IgD-negative memory B cell (primary cell): Measurements from ENCODE around the gene CDH13. TPM values are rescaled to one million over a fixed set of nuclear protein-coding genes. Genes with fewer than 3 reads are reported as not detected.
A peak's percentile ranks its signal among the peaks of the same experiment; 100 is the strongest.

Source experiments
- H3K27ac Mint-ChIP-seq, 3 donors: one replicate each; pipeline ENCODE4 v1.8.0; 2020 to 2022; ENCODE audit warnings: mild to moderate bottlenecking in 3 of 3, mixed read lengths in 3 of 3, moderate library complexity in 1 of 3
- H3K27me3 Mint-ChIP-seq: one replicate; pipeline ENCODE4 v1.8.0; 2021; ENCODE audit warnings: mixed read lengths
- H3K36me3 Mint-ChIP-seq: one replicate; pipeline ENCODE4 v1.8.0; 2020; ENCODE audit warnings: mild to moderate bottlenecking, mixed read lengths
- H3K4me1 Mint-ChIP-seq, 3 donors: one replicate each; pipeline ENCODE4 v1.8.0; 2020 to 2022; ENCODE audit warnings: mixed read lengths in 3 of 3, mild to moderate bottlenecking in 1 of 3
- H3K4me3 Mint-ChIP-seq, 4 donors: one replicate each; pipeline ENCODE4 v1.8.0; 2020 to 2022; ENCODE audit warnings: mild to moderate bottlenecking in 4 of 4, mixed read lengths in 4 of 4, moderate library complexity in 3 of 4
- H3K9me3 Mint-ChIP-seq, 3 donors: one replicate each; pipeline ENCODE4 v1.8.0; 2020 to 2021; ENCODE audit warnings: mixed read lengths in 3 of 3, mild to moderate bottlenecking in 1 of 3
- polyA plus RNA-seq: library from polyadenylated mRNA; unstranded; fragments of 300-500 nt; fragmentation: Illumina TruSeq; gene quantifications from one replicate; pipeline ENCODE4 v1.2.3, GENCODE V29; 2021

Gene CDH13
- polyA plus RNA-seq, 1 donor from 2014 or later: 0.23 TPM

GRCh38 chr16:82848013-82848412 lies 221.2 kb downstream of the CDH13 start:
- Mint-ChIP-seq H3K36me3 (peaks cover 1% of the 10 kb centered on the region), H3K4me3 (no peak overlapping the region), H3K9me3 (peaks cover 0 to 8% (median 2%) of the 10 kb centered on the region in 3 donors), H3K27ac (no peak overlapping the region), H3K4me1 (no peaks in the 10 kb centered on the region), H3K27me3 (peaks cover 6% of the 10 kb centered on the region)

- peak overlapping the region in 1 of 3 donors; percentile 5 for H3K27ac Mint-ChIP-seq
- no peak overlapping the region for H3K4me3 Mint-ChIP-seq
- no peaks in the 10 kb centered on the region for H3K9me3 Mint-ChIP-seq
- peaks cover 5% of the 10 kb centered on the region for H3K27me3 Mint-ChIP-seq
- peaks cover 1% of the 10 kb centered on the region for H3K36me3 Mint-ChIP-seq
- no peaks in the 10 kb centered on the region for H3K4me1 Mint-ChIP-seq
Observed at GRCh38 chr16:82852388-82853008, 225.7 kb downstream of the CDH13 start.

GRCh38 chr16:82855471-82855870 lies 228.7 kb downstream of the CDH13 start:
- H3K36me3 Mint-ChIP-seq: no peaks in the 10 kb centered on the region
- no peaks in the 10 kb centered on the region for H3K4me1 Mint-ChIP-seq
- H3K9me3 Mint-ChIP-seq: no peaks in the 10 kb centered on the region
- H3K27ac Mint-ChIP-seq: no peak overlapping the region
- H3K4me3 Mint-ChIP-seq: no peak overlapping the region
- H3K27me3 Mint-ChIP-seq: peaks cover 2% of the 10 kb centered on the region

- Mint-ChIP-seq H3K9me3 (no peaks in the 10 kb centered on the region), H3K27ac (no peak overlapping the region), H3K4me1 (no peaks in the 10 kb centered on the region), H3K36me3 (no peaks in the 10 kb centered on the region), H3K27me3 (no peaks in the 10 kb centered on the region), H3K4me3 (no peak overlapping the region)
Observed at GRCh38 chr16:82857693-82858365, 231.1 kb downstream of the CDH13 start.

- Mint-ChIP-seq H3K4me1 (no peaks in the 10 kb centered on the region), H3K27me3 (no peaks in the 10 kb centered on the region), H3K36me3 (no peaks in the 10 kb centered on the region), H3K27ac (no peak overlapping the region), H3K9me3 (peaks cover 3 to 6% (median 4%) of the 10 kb centered on the region in 3 donors), H3K4me3 (no peak overlapping the region)
Observed at GRCh38 chr16:82859662-82860061, 232.9 kb downstream of the CDH13 start.

GRCh38 chr16:82860071-82860470 lies 233.3 kb downstream of the CDH13 start:
- no peak overlapping the region for H3K27ac Mint-ChIP-seq
- no peak overlapping the region for H3K4me3 Mint-ChIP-seq
- H3K36me3 Mint-ChIP-seq: no peaks in the 10 kb centered on the region
- H3K4me1 Mint-ChIP-seq: no peaks in the 10 kb centered on the region
- no peaks in the 10 kb centered on the region for H3K27me3 Mint-ChIP-seq
- H3K9me3 Mint-ChIP-seq: peaks cover 3 to 8% (median 4%) of the 10 kb centered on the region in 3 donors

- H3K27me3 Mint-ChIP-seq: no peaks in the 10 kb centered on the region
- peaks cover 3 to 13% (median 12%) of the 10 kb centered on the region in 3 donors for H3K9me3 Mint-ChIP-seq
- H3K4me3 Mint-ChIP-seq: no peak overlapping the region
- no peak overlapping the region for H3K27ac Mint-ChIP-seq
- no peaks in the 10 kb centered on the region for H3K4me1 Mint-ChIP-seq
- H3K36me3 Mint-ChIP-seq: peaks cover 3% of the 10 kb centered on the region
Observed at GRCh38 chr16:82862057-82862456, 235.3 kb downstream of the CDH13 start.

GRCh38 chr16:82864332-82865040 lies 237.7 kb downstream of the CDH13 start:
- Mint-ChIP-seq H3K27me3 (no peaks in the 10 kb centered on the region), H3K27ac (no peak overlapping the region), H3K4me3 (no peak overlapping the region), H3K36me3 (peaks cover 3% of the 10 kb centered on the region), H3K4me1 (peaks cover 0 to 1% (median 1%) of the 10 kb centered on the region in 3 donors), H3K9me3 (peaks cover 3 to 13% (median 12%) of the 10 kb centered on the region in 3 donors)

GRCh38 chr16:82865412-82865811 lies 238.6 kb downstream of the CDH13 start:
- Mint-ChIP-seq H3K27ac (no peak overlapping the region), H3K36me3 (peaks cover 3% of the 10 kb centered on the region), H3K9me3 (peaks cover 3 to 17% (median 12%) of the 10 kb centered on the region in 3 donors)

GRCh38 chr16:82867485-82867884 lies 240.7 kb downstream of the CDH13 start:
- Mint-ChIP-seq H3K36me3 (peaks cover 5% of the 10 kb centered on the region), H3K27ac (no peak overlapping the region), H3K4me1 (peaks cover 0 to 1% (median 1%) of the 10 kb centered on the region in 3 donors), H3K27me3 (peaks cover 3% of the 10 kb centered on the region), H3K9me3 (peaks cover 7 to 20% (median 20%) of the 10 kb centered on the region in 3 donors), H3K4me3 (peak overlapping the region in 1 of 4 donors; percentile 33)

More at GRCh38 chr16:82865412-82865811, 238.6 kb downstream of the CDH13 start:
- H3K4me3 Mint-ChIP-seq: no peak overlapping the region
- H3K27me3 Mint-ChIP-seq: peaks cover 3% of the 10 kb centered on the region
- H3K4me1 Mint-ChIP-seq: peaks cover 0 to 1% (median 1%) of the 10 kb centered on the region in 3 donors

GRCh38 chr16:82874271-82874670 lies 247.5 kb downstream of the CDH13 start:
- Mint-ChIP-seq H3K4me3 (no peak overlapping the region), H3K36me3 (peaks cover 3% of the 10 kb centered on the region), H3K9me3 (peaks cover 6 to 12% (median 8%) of the 10 kb centered on the region in 3 donors), H3K27ac (no peak overlapping the region), H3K4me1 (no peaks in the 10 kb centered on the region), H3K27me3 (peaks cover 5% of the 10 kb centered on the region)

- peaks cover 6 to 12% (median 6%) of the 10 kb centered on the region in 3 donors for H3K9me3 Mint-ChIP-seq
- H3K4me1 Mint-ChIP-seq: no peaks in the 10 kb centered on the region
- no peak overlapping the region for H3K27ac Mint-ChIP-seq
- no peak overlapping the region for H3K4me3 Mint-ChIP-seq
- H3K27me3 Mint-ChIP-seq: peaks cover 4% of the 10 kb centered on the region
- peaks cover 3% of the 10 kb centered on the region for H3K36me3 Mint-ChIP-seq
Observed at GRCh38 chr16:82874672-82875071, 247.9 kb downstream of the CDH13 start.

- Mint-ChIP-seq H3K4me1 (no peaks in the 10 kb centered on the region), H3K27ac (no peak overlapping the region), H3K27me3 (peaks cover 2% of the 10 kb centered on the region), H3K4me3 (peak overlapping the region in 1 of 4 donors; percentile 13), H3K9me3 (peaks cover 0 to 7% (median 2%) of the 10 kb centered on the region in 3 donors), H3K36me3 (peaks cover 2% of the 10 kb centered on the region)
Observed at GRCh38 chr16:82876951-82877350, 250.2 kb downstream of the CDH13 start.

GRCh38 chr16:82878466-82878865 lies 251.7 kb downstream of the CDH13 start:
- no peak overlapping the region for H3K4me3 Mint-ChIP-seq
- H3K4me1 Mint-ChIP-seq: peaks cover 7 to 8% (median 8%) of the 10 kb centered on the region in 3 donors
- H3K27me3 Mint-ChIP-seq: no peaks in the 10 kb centered on the region
- H3K9me3 Mint-ChIP-seq: peaks cover 0 to 2% (median 0%) of the 10 kb centered on the region in 3 donors
- peaks cover 2% of the 10 kb centered on the region for H3K36me3 Mint-ChIP-seq
- peak overlapping the region in 1 of 3 donors; percentile 1 for H3K27ac Mint-ChIP-seq

- Mint-ChIP-seq H3K27me3 (no peaks in the 10 kb centered on the region), H3K36me3 (no peaks in the 10 kb centered on the region), H3K9me3 (peaks cover 0 to 2% (median 0%) of the 10 kb centered on the region in 3 donors), H3K4me3 (peak overlapping the region in 1 of 4 donors; percentile 52), H3K4me1 (peaks cover 12 to 14% (median 14%) of the 10 kb centered on the region in 3 donors), H3K27ac (no peak overlapping the region)
Observed at GRCh38 chr16:82880346-82880745, 253.6 kb downstream of the CDH13 start.
